CD14-positive monocyte (primary cell): Measurements from ENCODE around the gene SPEM2. TPM values are rescaled to one million over a fixed set of nuclear protein-coding genes. Genes with fewer than 3 reads are reported as not detected.

Experiments used
- DNase-seq, 3 donors: peaks; one replicate each; pipeline ENCODE4 v3.0.0-alpha.2; 2011 to 2022
- H2AFZ ChIP-seq: 2 replicates; pipeline ENCODE4 v1.6.0; 2012; ENCODE audit warnings: mild to moderate bottlenecking, low read depth, low read length, inconsistent platforms; ENCODE audit not compliant: insufficient read depth, poor library complexity, severe bottlenecking
- H3K27ac ChIP-seq, 2 donors: 1 replicate in 1 of 2; 2 replicates in 1 of 2; pipeline ENCODE4 v1.5.1; 2012 to 2013; ENCODE audit warnings: low read length in 2 of 2, control low read depth in 1 of 2, inconsistent platforms in 1 of 2, low read depth in 1 of 2, mild to moderate bottlenecking in 1 of 2
- H3K27me3 ChIP-seq, 2 donors: one replicate each; pipeline versions ENCODE4 v1.6.0 to v1.6.1; 2011 to 2013; ENCODE audit warnings: low read length in 2 of 2; ENCODE audit not compliant: control insufficient read depth in 2 of 2, insufficient read depth in 2 of 2
- H3K36me3 ChIP-seq, 2 donors: replicated peaks in 1 of 2; 1 replicate in 1 of 2; 2 replicates in 1 of 2; pipeline versions ENCODE4 v1.5.1 to v1.6.1; 2012 to 2013; ENCODE audit warnings: low read length in 2 of 2, control low read depth in 1 of 2, inconsistent platforms in 1 of 2, mild to moderate bottlenecking in 1 of 2; ENCODE audit not compliant: insufficient read depth in 2 of 2, control insufficient read depth in 1 of 2
- H3K4me1 ChIP-seq, 2 donors: 1 replicate in 1 of 2; 2 replicates in 1 of 2; pipeline versions ENCODE4 v1.5.1 to v1.6.1; 2012 to 2013; ENCODE audit warnings: low read length in 2 of 2, control low read depth in 1 of 2, inconsistent platforms in 1 of 2, mild to moderate bottlenecking in 1 of 2, moderate library complexity in 1 of 2; ENCODE audit not compliant: insufficient read depth in 2 of 2, control insufficient read depth in 1 of 2
- H3K4me2 ChIP-seq: replicated peaks from 2 replicates; pipeline ENCODE3; 2012; ENCODE audit warnings: low read length, moderate library complexity, mild to moderate bottlenecking; ENCODE audit not compliant: poor library complexity, severe bottlenecking; ENCODE audit errors: extremely low read depth
- H3K4me3 ChIP-seq, 3 experiments: fragments of 200-600 bp in 1 of 3; sonication (generic) in 1 of 3; replicated peaks in 1 of 3; 1 replicate in 2 of 3; 2 replicates in 1 of 3; pipeline ENCODE4 v1.5.1; 2011 to 2013; ENCODE audit warnings: low read length in 3 of 3, mild to moderate bottlenecking in 3 of 3, control low read depth in 2 of 3, low read depth in 2 of 3, inconsistent platforms in 1 of 3, moderate library complexity in 1 of 3
- H3K79me2 ChIP-seq: 2 replicates; pipeline ENCODE4 v1.6.0; 2012; ENCODE audit warnings: mild to moderate bottlenecking, control low read depth, inconsistent platforms, low read length, moderate library complexity; ENCODE audit not compliant: insufficient read depth
- H3K9ac ChIP-seq: 2 replicates; pipeline ENCODE4 v1.6.0; 2017; ENCODE audit warnings: low read length, mild to moderate bottlenecking; ENCODE audit not compliant: insufficient read depth, poor library complexity, severe bottlenecking
- H3K9me3 ChIP-seq, 2 donors: replicated peaks in 1 of 2; 1 replicate in 1 of 2; 2 replicates in 1 of 2; pipeline versions ENCODE4 v1.5.1 to v1.6.1; 2012 to 2013; ENCODE audit warnings: low read length in 2 of 2, control low read depth in 1 of 2; ENCODE audit not compliant: control insufficient read depth in 1 of 2, insufficient read depth in 1 of 2
- H4K20me1 ChIP-seq: 2 replicates; pipeline ENCODE4 v1.6.0; 2012; ENCODE audit warnings: mild to moderate bottlenecking, low read length, control low read depth, moderate library complexity; ENCODE audit not compliant: insufficient read depth
- H3K27ac Mint-ChIP-seq, 7 donors: one replicate each; pipeline ENCODE4 v1.8.0; 2020; ENCODE audit warnings: mild to moderate bottlenecking in 7 of 7, mixed read lengths in 7 of 7, moderate library complexity in 6 of 7, inconsistent platforms in 2 of 7
- H3K27me3 Mint-ChIP-seq, 3 donors: one replicate each; pipeline ENCODE4 v1.8.0; 2021 to 2022; ENCODE audit warnings: low read depth in 3 of 3, mild to moderate bottlenecking in 3 of 3, mixed read lengths in 3 of 3, moderate library complexity in 3 of 3, inconsistent platforms in 1 of 3
- H3K36me3 Mint-ChIP-seq, 2 donors: one replicate each; pipeline ENCODE4 v1.8.0; 2020; ENCODE audit warnings: mixed read lengths in 2 of 2, inconsistent platforms in 1 of 2, mild to moderate bottlenecking in 1 of 2
- H3K4me1 Mint-ChIP-seq: one replicate; pipeline ENCODE4 v1.8.0; 2020; ENCODE audit warnings: mild to moderate bottlenecking, mixed read lengths
- H3K4me3 Mint-ChIP-seq, 2 donors: one replicate each; pipeline ENCODE4 v1.8.0; 2020; ENCODE audit warnings: mild to moderate bottlenecking in 2 of 2, mixed read lengths in 2 of 2, moderate library complexity in 1 of 2
- H3K9me3 Mint-ChIP-seq, 7 donors: one replicate each; pipeline ENCODE4 v1.8.0; 2020 to 2022; ENCODE audit warnings: mixed read lengths in 7 of 7, mild to moderate bottlenecking in 6 of 7, moderate library complexity in 6 of 7, inconsistent platforms in 2 of 7
- CTCF ChIP-seq: fragments of 200-600 bp; IDR thresholded peaks from one replicate; pipeline ENCODE4 v1.8.0; 2022; ENCODE audit warnings: antibody characterized with exemption, mild to moderate bottlenecking
- WGBS: methylation state at CpG from one replicate; pipeline ENCODE4 v1.1.5; 2013; ENCODE audit warnings: missing lambda C conversion rate; ENCODE audit not compliant: insufficient coverage; 5-methylcytosine and 5-hydroxymethylcytosine counted together
- intact Hi-C, 2 donors: fragments of 100-400 bp; cut with micrococcal nuclease; formaldehyde crosslinking; loops; one replicate each; pipeline versions ENCODE4 v1.15.0 to v1.15.1; 2023
- polyA plus RNA-seq, 3 donors: library from polyadenylated mRNA; depleted of rRNA in 1 of 3; unstranded in 2 of 3; stranded (reverse) in 1 of 3; fragments of 300-500 nt in 2 of 3; fragments of >200 nt in 1 of 3; fragmentation: Illumina TruSeq in 2 of 3; gene quantifications; 1 replicate in 2 of 3; 2 replicates in 1 of 3; pipeline ENCODE4 v1.2.3, GENCODE V29; 2012 to 2021

SPEM2 gene
- polyA plus RNA-seq, 3 donors, result not detected

GRCh38 chr17:7416323-7416722 is 9.1 kb upstream of the SPEM2 start:
- Histone ChIP-seq H3K9ac (no peak overlapping the region), H4K20me1 (no peaks in the 10 kb centered on the region), H3K9me3 (no peaks in the 10 kb centered on the region), H2AFZ (no peak overlapping the region), H3K36me3 (no peaks in the 10 kb centered on the region), H3K4me3 (no peak overlapping the region), H3K79me2 (no peaks in the 10 kb centered on the region), H3K4me1 (no peaks in the 10 kb centered on the region), H3K27ac (no peak overlapping the region), H3K27me3 (no peaks in the 10 kb centered on the region), H3K4me2 (no peak overlapping the region)
- no peaks in the 10 kb centered on the region for H3K9me3 Mint-ChIP-seq
- H3K4me1 Mint-ChIP-seq, result no peaks in the 10 kb centered on the region
- WGBS, result 94% methylated on average over 4 of the region's 6 CpGs
- no peaks in the 10 kb centered on the region for H3K36me3 Mint-ChIP-seq
- DNase-seq, result no peak
- H3K4me3 Mint-ChIP-seq, result no peak overlapping the region
- no peak for TF ChIP-seq CTCF
- intact Hi-C loops, result no loop called here
- peaks cover 1 to 14% (median 7%) of the 10 kb centered on the region in 3 donors for H3K27me3 Mint-ChIP-seq
- H3K27ac Mint-ChIP-seq, result peak overlapping the region in 1 of 7 donors; percentile 32

- DNase-seq, result no peak
- no peak for TF ChIP-seq CTCF
Measured at GRCh38 chr17:7417056-7417655, 8.3 kb upstream of the SPEM2 start.

More at GRCh38 chr17:7417056-7417655, 8.3 kb upstream of the SPEM2 start:
- Histone ChIP-seq H3K9ac (no peak overlapping the region), H3K79me2 (no peaks in the 10 kb centered on the region), H2AFZ (no peak overlapping the region), H3K36me3 (no peaks in the 10 kb centered on the region), H3K9me3 (no peaks in the 10 kb centered on the region), H4K20me1 (no peaks in the 10 kb centered on the region), H3K4me1 (no peaks in the 10 kb centered on the region), H3K4me2 (no peak overlapping the region), H3K4me3 (no peak overlapping the region), H3K27ac (no peak overlapping the region), H3K27me3 (no peaks in the 10 kb centered on the region)
- Mint-ChIP-seq H3K36me3 (no peaks in the 10 kb centered on the region), H3K9me3 (no peaks in the 10 kb centered on the region), H3K4me3 (no peak overlapping the region), H3K4me1 (no peaks in the 10 kb centered on the region), H3K27me3 (peaks cover 1 to 13% (median 7%) of the 10 kb centered on the region in 3 donors), H3K27ac (no peak overlapping the region)
- 96% methylated on average over 47 of the region's 54 CpGs for WGBS
- intact Hi-C loops, result no loop called here
